ENCODE data around the gene KBTBD13.

KBTBD13 gene

DNA sequence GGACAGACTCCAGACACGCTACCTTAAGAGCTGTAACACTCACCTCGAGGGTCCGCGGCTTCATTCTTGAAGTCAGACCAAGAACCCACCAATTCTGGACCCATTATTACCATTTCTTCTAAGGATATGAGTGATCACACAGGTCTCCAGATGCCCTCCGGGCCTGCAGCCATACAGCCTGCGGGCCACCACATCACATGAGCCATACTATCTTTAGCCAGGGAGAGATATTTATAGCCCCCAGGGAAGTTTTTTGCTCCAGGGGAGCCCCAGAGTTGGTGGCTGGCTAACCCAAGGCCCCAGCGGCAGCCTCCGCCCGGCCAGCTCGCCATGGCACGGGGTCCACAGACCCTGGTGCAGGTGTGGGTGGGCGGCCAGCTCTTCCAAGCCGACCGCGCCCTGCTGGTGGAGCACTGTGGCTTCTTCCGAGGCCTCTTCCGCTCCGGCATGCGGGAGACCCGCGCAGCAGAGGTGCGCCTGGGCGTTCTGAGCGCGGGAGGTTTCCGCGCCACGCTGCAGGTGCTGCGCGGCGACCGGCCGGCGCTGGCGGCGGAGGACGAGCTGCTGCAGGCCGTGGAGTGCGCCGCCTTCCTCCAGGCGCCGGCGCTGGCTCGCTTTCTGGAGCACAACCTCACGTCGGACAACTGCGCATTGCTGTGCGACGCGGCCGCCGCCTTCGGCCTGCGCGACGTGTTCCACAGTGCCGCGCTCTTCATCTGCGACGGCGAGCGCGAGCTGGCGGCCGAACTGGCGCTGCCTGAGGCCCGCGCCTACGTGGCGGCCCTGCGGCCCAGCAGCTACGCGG, at the start of gene KBTBD13:
Gene KBTBD13 (plus strand): TSS at position 261 of the 805 bp plus-strand sequence. CDS start 70 bp downstream, at position 331.
- DNase-seq (ENCODE audit: low read depth, low spot score): no peak
- no peak within 1 kb of the TSS for H3K27ac ChIP-seq

DNA sequence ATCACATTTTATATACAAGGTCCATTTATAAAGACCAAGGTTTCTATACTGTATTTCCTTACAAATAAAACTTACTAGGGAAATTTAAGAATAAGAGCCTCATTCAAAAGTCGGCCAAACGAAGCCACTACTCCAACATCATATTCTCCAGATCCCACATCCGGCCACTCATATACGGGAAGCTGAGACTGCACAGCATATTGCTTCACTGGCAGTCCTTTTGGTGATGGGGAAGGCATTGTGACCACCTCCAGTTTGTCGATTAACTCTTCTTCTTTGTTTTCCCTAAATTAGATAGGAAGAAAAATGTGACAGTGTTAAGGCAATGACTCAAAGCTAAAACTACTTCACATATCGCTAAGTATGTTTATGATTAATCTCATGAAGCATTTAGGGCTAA, 49.8 kb upstream of the KBTBD13 start:
- no peak overlapping the region for H3K27ac ChIP-seq
- DNase-seq (ENCODE audit: low read depth, low spot score): no peak

DNA sequence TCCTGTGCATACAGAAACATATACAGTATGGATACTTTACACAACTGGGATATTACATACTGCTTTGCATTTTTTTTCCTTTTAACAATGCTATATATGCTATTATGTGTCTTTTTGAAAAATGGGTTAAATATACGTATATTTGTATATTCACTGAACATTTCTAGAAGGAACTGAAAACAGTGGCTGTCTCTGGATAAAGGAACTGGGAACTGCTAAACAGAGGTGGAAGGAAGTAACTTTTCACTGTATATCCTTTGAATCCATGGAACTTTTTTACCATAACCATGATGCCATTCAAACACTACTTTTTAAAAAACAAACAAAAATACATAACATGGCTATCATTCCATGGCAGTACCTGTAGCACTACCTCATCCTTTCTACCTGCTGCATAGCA, 49.0 kb upstream of the KBTBD13 start:
- no peak for DNase-seq (ENCODE audit: low read depth, low spot score)
- H3K27ac ChIP-seq: no peak overlapping the region

DNA sequence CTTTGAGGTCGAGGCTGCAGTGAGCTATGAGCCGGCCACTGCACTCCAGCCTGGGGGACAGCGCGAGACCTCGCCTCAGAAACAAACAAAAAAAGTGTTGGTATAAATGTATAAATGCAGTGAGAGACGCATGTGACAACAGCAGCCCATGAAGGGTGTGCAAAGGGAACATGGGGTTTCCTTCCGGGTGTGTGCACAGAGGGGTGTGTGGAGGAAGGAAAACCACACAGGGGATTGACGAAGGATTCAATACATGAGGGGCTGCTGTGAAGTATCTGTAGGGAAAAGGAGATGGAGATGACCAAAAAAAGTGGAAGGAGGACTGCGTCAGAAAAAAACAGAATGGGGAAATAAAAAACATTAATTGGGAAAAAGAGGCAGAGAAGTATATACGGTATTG, 48.2 kb upstream of the KBTBD13 start:
- DNase-seq (ENCODE audit: low read depth, low spot score): no peak

DNA sequence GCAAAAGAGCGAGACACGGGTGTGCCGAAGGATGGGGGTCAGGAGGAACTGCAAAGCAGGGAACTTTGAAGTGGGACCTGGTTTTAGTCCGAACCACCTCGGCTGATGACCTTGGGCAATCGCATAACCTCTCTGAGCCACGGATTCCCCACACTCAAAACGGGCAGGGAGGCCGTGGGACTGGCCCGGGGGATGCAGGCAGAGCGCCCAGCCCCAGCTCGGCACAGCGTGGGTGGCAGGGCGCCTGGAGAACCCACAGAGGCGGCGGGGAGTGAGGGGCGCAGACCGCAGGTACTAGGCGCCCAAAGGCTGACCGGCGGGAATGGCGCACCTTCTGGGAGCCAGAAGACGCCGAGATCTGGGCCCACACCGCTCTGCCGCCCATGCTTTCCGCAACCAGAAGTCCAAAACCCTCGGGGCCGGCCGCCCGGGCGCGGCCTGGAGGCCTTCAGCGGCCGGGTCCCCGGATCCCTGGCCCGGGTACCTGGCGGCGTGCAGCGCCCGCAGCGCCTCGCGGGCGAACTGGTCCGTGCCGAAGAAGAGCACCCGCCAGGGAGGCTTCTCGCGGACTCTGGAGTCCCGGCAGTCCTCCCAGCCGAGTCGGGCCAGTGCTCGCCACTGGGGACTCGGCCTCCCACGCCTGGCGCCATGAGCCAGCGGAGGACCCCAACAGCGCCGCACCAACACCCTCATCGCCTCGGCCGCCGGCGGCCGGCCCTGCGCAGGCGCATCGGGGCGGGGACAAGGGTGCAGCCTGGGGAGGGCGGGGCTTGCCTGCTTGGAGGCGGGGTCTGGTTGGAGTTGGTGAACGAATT, 47.4 kb upstream of the KBTBD13 start, which contains the start of gene MTFMT:
Gene MTFMT (minus strand): TSS at position 719 of the 815 bp plus-strand sequence. CDS start 26 bp downstream, at position 693.
- H3K27ac ChIP-seq: no peak within 1 kb of the TSS
- DNase-seq (ENCODE audit: low read depth, low spot score): no peak

More for the DNA sequence above, 48.2 kb upstream of the KBTBD13 start:
- H3K27ac ChIP-seq: no peak overlapping the region

DNA sequence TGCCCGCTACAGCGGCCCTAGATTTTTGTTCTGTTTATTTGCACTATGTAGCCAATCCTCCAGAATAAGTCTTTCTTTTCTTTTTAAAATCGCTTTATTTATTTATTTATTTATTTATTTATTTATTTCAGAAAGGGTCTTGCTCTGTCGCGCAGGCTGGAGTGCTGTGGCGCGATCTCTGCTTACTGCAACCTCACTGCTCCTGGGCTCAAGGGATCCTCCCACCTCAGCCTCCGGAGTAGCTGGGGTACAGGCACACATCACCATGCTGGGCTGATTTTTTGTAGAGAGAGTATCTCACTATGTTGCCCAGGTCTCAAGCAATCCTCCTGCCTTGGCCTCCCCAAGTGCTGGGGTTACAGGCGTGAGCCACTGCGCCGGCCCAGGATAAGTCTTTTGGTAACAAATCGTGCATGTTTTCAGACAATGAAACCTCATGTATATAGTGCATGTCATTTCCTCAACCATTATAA, 46.8 kb upstream of the KBTBD13 start:
- no peak overlapping the region for H3K27ac ChIP-seq
- no peak for DNase-seq (ENCODE audit: low read depth, low spot score)

DNA sequence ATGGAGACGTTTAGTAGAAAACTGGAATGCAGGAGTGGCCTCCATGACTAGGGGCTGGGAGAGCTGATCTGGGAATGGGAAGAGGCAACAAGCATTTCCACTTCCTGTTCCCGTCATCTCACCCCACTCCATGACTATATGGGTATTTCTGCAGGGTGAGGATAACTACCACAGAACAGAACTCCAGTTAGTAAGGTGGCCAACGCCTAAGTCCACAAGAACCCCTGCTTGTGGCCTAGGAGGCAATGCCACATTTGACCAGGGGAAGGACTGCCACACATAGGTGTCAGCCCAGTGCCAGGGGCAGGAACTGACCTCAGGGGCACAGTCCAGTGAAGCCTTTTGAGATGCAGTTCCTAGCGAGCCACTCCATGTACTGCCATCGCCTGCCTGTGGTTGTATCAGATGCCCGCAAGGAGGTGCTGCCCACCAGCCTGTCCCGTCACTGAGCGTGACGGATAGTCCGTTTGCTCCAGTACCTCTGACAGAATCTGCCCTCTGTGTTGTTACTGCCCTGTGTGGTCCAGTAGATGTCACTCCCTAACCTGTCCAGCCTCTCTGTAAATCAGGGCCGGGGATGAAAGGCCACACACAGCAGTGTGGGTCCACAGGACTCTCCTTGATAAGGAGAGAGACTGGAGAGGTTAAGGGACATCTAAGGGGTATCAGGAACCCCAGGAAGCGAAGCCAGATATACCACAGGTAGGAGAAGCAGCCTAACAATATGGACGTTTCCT, 43.6 kb upstream of the KBTBD13 start:
- DNase-seq (ENCODE audit: low read depth, low spot score): no peak
- no peak overlapping the region for H3K27ac ChIP-seq

DNA sequence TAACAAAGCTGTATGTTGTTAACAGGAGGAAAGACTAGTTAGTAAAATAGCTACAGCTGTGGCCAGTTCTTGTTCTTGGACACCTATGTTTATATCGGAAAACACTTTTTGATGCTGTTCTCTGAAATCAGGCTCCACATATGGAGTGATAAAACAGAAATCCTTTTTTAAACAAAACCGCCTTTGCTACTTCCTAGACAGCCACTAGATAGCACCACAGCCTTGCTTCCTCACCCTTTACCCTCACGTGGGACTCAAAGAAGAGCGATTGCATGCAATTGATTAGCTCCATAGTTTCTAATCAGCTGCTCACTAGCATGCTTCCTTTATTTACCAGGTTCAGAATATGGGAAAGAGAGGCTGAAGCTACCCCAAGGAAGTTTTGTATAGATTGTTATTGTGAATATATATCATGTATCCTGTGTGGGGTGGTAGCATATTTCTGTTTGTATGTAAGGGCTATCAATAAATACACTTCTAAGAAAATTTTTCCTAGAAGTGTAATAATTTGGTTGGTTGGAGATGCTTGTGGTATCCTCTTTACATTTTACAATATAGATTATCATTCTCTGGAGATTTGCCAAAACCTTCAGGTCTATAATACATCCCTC, 42.8 kb upstream of the KBTBD13 start:
- no peak for DNase-seq (ENCODE audit: low read depth, low spot score)
- no peak overlapping the region for H3K27ac ChIP-seq

DNA sequence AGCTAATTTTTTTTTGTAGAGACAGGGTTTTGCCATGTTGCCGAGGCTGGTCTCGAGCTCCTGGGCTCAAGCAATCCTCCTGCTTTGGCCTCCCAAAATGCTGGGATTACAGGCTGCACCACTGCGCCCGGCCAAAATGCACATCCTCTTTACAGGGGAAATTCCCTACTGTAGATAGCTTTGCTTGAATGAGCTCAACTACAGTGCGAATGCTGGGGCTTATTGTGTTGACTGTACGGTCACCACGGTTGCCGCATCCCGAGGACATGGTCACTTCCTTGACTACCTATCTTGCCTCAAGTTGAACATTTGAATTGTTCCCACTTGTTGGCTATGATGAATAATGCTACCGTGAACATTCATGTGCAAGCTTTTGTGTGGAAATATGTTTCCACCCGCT, 41.8 kb upstream of the KBTBD13 start:
- no peak for DNase-seq (ENCODE audit: low read depth, low spot score)
- no peak overlapping the region for H3K27ac ChIP-seq

DNA sequence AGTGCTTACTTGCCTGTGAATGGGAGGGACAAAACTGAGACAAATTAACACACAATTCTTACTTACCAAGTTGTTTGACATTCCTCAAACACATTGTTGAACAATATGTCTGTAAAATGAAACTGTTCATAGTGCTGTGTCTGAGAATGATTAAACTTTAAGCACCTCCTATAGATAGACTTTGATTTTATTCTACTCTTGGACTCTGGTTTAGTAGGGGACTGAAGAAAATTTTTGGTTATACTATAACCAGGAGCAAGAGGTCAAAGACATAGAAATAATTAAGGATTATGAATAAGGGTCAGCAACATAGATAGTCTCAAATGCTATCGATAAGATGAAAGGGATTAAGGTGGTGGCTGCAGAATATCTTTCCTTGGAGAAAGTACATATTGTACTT, 39.2 kb upstream of the KBTBD13 start:
- no peak overlapping the region for H3K27ac ChIP-seq
- DNase-seq (ENCODE audit: low read depth, low spot score): no peak

DNA sequence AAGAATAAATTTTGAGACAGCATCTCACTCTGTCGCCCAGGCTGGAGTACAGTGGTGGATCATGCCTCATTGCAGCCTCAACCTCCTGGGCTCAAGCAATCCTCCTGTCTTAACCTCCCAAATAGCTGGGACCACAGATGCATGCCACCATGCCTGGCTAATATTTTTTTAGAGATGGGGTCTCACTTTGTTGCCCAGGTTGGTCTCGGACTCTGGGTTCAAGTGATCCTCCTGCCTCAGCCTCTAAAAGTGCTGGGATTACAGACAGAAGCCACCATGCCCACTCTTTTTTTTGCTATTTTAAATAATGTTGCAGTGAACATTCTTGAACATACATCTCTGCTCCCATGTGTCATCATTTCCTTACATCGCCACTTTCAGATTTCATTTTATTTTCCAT, 38.1 kb upstream of the KBTBD13 start:
- no peak overlapping the region for H3K27ac ChIP-seq
- DNase-seq (ENCODE audit: low read depth, low spot score): no peak

DNA sequence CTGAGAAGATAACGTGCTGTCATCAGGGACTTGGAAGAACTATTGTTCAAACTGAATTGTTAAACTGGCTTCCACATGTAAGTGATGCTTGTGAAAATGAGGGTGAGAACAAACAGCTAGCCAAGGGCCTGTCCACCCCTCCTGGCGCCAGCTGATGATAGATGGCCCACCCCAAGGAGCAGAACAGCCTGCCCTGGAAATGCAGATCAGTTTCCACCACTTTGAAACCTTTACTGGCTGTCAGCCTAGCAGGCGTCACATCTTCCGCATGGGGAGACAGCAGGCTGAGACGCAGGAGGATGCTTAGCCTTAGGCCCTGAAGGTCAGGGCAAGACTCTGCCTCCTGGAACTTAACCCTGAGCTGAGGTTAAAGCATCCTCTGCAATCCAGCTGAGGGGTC, 37.7 kb upstream of the KBTBD13 start:
- no peak for DNase-seq (ENCODE audit: low read depth, low spot score)
- H3K27ac ChIP-seq: no peak overlapping the region

DNA sequence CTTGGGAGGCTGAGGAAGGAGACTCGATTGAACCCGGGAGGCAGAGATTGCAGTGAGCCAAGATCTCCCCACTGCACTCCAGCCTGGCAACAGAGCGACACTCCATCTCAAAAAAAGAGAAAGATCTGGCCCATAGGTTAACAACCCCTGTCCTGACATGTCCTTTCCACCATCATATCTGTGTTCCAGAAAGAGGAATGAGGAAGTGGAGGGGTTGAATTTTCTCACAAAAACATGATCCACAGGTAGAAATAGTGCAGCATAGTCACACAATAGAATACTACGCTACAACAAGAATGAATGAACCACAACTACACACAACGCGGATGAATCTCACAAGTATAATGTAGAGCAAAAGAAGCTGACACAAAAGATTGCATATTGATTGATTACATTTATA, 36.1 kb upstream of the KBTBD13 start:
- peak overlapping the region; percentile 7 for H3K27ac ChIP-seq
- no peak for DNase-seq (ENCODE audit: low read depth, low spot score)

DNA sequence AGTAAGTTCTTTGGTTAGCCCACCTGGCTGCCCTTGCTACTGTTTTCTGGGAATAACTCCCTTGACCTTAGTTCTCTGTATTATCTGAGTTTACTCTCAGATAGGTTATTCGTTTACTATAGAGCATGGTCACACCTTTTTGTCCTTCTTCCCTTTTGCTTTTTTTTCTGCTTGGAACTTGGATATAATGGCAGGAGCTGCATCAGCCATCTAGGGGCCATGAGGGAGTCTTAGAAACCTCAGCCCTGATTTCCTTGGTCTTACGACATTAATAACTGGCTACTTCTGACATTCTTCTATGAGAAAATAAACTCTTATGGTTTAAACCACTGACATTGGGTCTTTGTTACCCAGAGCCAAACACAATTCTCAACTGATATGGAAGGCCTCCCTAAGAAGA, 34.8 kb upstream of the KBTBD13 start:
- no peak overlapping the region for H3K27ac ChIP-seq

DNA sequence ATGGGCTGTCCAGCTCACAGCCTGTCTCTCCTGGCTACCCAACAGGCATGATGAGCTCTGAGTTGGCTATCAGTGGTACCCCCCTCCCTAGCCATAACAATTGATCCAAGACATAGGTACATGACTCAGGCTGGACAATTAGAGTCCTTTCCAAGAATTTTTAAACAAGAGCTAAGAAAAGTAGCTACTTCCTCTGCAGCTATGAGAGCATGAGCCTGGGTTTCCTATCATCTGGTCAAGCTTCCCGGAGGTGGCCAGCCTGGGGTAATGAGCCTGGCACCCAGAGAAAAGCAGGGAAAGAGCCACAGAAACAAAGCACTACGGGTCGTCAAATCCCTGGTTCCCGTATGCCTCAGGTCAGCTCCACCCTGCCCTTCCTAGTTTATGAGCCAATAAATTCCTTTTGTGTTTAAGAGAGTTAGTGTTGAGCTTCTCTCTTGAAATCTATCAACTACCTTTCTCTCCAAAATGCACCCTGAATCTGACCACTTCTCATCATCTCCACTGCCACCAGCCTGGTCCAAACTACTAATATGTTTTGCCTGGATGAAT, 33.7 kb upstream of the KBTBD13 start:
- no peak for DNase-seq (ENCODE audit: low read depth, low spot score)
- peak overlapping the region; percentile 47 for H3K27ac ChIP-seq

More for the DNA sequence above, 34.8 kb upstream of the KBTBD13 start:
- no peak for DNase-seq (ENCODE audit: low read depth, low spot score)

DNA sequence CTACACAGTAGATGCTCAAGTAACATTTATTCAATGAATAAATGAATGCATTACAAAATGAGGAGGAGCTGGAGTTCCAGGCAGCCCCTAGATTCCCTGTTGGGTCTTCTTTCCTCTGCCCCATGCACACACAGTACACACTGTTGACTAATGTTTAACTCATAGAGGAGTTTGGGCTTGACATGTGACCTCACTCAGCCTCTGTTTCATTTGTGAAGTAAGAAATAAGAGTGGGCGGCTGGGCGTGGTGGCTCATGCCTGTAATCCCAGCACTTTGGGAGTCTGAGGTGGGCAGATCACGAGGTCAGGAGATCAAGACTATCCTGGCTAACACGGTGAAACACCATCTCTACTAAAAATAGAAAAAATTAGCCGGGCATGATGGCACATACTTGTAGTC, 32.3 kb upstream of the KBTBD13 start:
- peak; percentile 45 for DNase-seq (ENCODE audit: low read depth, low spot score)
- peak overlapping the region; percentile 47 for H3K27ac ChIP-seq

DNA sequence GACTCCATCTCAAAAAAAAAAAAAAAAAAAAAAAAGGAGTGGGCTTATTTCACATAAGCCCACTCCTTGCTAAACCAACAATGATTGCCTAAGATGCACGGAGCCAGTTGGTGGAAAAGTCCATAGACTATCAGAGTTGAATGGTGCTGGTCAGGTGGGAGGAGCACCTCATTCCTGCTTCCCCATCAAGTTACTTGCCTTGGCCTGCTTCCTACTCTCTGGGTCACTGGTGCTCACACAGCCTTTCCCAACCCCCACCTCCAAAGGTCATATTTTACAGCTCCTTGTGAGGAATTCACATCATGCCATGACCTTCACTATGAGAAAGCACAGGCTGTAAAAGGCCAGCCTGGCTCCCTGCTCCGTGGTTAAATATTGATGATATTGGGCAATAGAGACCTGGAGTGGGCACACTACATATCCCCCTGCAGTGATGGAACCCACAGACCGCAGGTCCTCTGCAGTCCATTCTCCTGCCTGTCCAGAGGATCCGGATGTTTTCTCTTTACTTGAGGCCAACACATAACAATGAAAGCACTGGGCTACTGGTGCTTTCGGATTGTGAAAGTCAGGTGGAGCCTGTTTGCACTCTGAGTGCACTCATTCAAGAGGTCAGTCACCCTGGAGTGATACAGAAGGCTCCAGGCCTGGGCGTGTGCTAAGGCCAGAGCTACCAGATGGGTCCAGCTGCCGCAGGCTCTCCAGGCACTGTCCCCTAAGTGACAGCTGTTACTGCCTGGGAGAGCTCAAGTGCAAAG, 31.6 kb upstream of the KBTBD13 start, which contains the start of gene SLC51B:
Gene SLC51B (plus strand): TSS at position 664 of the 758 bp plus-strand sequence. CDS start 4,618 bp downstream, outside the sequence.
- H3K27ac ChIP-seq: peak within 1 kb of the TSS; percentile 47
- no peak for DNase-seq (ENCODE audit: low read depth, low spot score)

DNA sequence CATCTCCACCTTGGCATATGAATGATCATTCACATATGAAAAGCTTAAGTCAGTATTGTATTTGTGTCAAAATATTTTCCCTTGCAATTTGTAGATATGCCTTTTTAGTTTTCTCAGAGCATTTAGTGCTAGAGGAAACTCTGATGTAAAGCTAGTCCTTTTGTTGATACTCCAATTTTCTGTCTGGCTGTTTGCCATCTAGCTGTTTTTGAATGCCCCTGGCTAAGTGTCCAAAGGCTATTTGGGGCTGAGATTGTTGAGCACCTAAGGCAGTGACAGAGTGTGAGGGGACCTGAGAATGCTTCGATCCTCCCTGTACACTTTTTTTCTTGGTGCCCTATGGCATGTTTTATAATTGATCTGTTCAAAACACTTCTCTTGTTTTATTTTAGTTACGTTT, 28.3 kb upstream of the KBTBD13 start:
- no peak overlapping the region for H3K27ac ChIP-seq
- DNase-seq (ENCODE audit: low read depth, low spot score): no peak

DNA sequence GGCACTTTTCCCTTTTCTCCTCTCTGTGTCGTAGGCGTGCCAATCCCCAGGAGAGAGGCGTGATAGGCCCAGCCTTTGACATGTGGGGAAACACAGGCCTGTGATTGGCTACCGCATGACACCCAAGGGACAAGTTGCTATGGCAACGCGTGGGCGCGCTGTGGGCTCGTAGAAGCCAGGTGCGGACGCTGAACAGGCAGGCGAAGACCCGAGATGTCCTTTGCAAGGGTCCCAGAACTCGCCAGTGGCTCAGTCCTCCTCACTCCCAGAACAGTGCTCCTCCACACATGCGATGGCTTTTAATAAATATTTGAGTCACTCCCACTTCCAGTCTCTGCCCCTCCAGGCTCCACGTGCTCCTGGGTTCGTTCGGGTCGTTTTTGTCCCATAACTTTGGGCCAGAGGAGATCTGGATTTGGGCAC, 27.1 kb upstream of the KBTBD13 start:
- peak; percentile 60 for DNase-seq (ENCODE audit: low read depth, low spot score)
- no peak overlapping the region for H3K27ac ChIP-seq
